ENCODE measurements around the gene ABHD11.

DNA sequence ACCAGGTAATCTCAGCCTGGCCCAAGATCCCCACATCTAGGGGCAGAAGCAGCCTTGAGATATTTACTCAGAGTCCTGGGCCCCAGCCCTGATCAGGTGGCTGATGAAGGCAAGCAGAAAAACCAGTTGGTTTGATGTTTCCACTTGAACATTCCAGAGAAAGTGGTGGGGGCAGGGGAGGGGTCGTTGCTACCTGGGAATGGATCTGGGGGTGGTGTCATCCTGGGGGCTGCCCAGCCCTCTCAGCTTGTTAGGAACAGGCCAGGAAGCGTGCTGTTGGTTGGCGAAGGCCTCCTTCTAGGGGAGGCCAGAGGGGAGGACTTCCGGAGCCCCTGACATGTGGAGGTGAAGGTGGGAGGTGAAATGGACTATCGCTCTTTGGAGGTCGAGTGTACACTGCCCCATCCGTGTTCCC is 3.7 kb upstream of the ABHD11 start:
- TF ChIP-seq POLR2AphosphoS5 (IDR thresholded peaks at IDR 0.05; ENCODE audit: borderline replicate concordance, low read depth, low read length) (no peak), EZH2 (IDR thresholded peaks at IDR 0.05) (no peak)
